Skeletal muscle tissue (tissue), 4 donors: ENCODE results near the gene INPP5D. TPM values are rescaled to one million over a fixed set of nuclear protein-coding genes. Genes with fewer than 3 reads are reported as not detected.

Experiments used
- H3K27ac ChIP-seq: one replicate; pipeline ENCODE4 v1.7.0; 2013; ENCODE audit warnings: mild to moderate bottlenecking, low read depth, low read length, inconsistent platforms
- H3K27me3 ChIP-seq, 3 donors: one replicate each; pipeline ENCODE4 v1.7.0; 2013; ENCODE audit warnings: low read length in 3 of 3; ENCODE audit not compliant: control insufficient read depth in 3 of 3, insufficient read depth in 3 of 3
- H3K36me3 ChIP-seq, 3 donors: one replicate each; pipeline ENCODE4 v1.7.0; 2013; ENCODE audit warnings: low read length in 3 of 3; ENCODE audit not compliant: control insufficient read depth in 3 of 3, insufficient read depth in 3 of 3
- H3K4me1 ChIP-seq, 3 donors: one replicate each; pipeline ENCODE4 v1.7.0; 2013; ENCODE audit warnings: low read length in 3 of 3, mild to moderate bottlenecking in 3 of 3; ENCODE audit not compliant: control insufficient read depth in 3 of 3, insufficient read depth in 3 of 3
- H3K4me3 ChIP-seq, 3 donors: one replicate each; pipeline ENCODE4 v1.7.0; 2013; ENCODE audit warnings: low read length in 3 of 3
- H3K9ac ChIP-seq, 3 donors: one replicate each; pipeline ENCODE4 v1.7.0; 2013; ENCODE audit warnings: low read length in 3 of 3, mild to moderate bottlenecking in 3 of 3, moderate library complexity in 2 of 3, low read depth in 1 of 3
- H3K9me3 ChIP-seq, 3 donors: one replicate each; pipeline ENCODE4 v1.7.0; 2013; ENCODE audit warnings: low read length in 3 of 3; ENCODE audit not compliant: control insufficient read depth in 3 of 3
- total RNA-seq: library from RNA; depleted of rRNA; stranded (reverse); fragments of >200 nt; gene quantifications from one replicate; pipeline ENCODE4 v1.2.3, GENCODE V29; 2014
- donor health status: Osteomylitis.

Gene INPP5D
- total RNA-seq, 1 donor from 2014 or later: 8.4 TPM

DNA sequence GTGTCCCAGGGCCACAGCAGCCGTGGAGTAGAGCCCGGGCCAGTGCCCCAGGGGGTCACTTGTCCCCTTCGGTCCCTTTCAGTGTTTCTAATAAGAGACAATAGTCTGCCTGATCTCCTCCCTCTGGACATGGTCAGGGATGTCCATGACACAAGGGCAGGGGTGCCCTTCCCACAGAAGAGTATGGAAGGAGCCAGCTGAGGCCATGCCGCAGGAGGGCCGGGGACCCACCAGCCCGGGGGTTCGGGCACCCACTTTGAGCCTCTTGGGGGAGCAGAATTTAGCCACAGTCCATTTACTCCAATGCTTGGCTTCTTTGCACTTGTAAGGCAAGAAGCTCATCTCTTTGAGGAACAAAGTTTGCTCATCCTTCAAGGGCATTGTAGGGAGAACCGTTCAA, 102.6 kb downstream of the INPP5D start:
- Histone ChIP-seq H3K36me3 (peaks cover 0 to 2% (median 0%) of the 10 kb centered on the region in 3 donors), H3K9me3 (no peaks in the 10 kb centered on the region), H3K27me3 (peaks cover 0 to 13% (median 3%) of the 10 kb centered on the region in 3 donors), H3K4me1 (peaks cover 0 to 10% (median 0%) of the 10 kb centered on the region in 3 donors), H3K27ac (no peak overlapping the region), H3K9ac (no peak overlapping the region), H3K4me3 (no peak overlapping the region)

- H3K4me3 ChIP-seq: no peak overlapping the region
- no peak overlapping the region for H3K27ac ChIP-seq
- H3K4me1 ChIP-seq: peaks cover 0 to 10% (median 0%) of the 10 kb centered on the region in 3 donors
- H3K9me3 ChIP-seq: no peaks in the 10 kb centered on the region
- peaks cover 0 to 2% (median 0%) of the 10 kb centered on the region in 3 donors for H3K36me3 ChIP-seq
- peaks cover 0 to 13% (median 3%) of the 10 kb centered on the region in 3 donors for H3K27me3 ChIP-seq
- H3K9ac ChIP-seq: no peak overlapping the region
Observed at GRCh38 chr2:233163486-233164103, 103.5 kb downstream of the INPP5D start.

- H3K27ac ChIP-seq: no peak overlapping the region
- peaks cover 0 to 10% (median 0%) of the 10 kb centered on the region in 3 donors for H3K4me1 ChIP-seq
- no peak overlapping the region for H3K4me3 ChIP-seq
- no peaks in the 10 kb centered on the region for H3K9me3 ChIP-seq
- no peak overlapping the region for H3K9ac ChIP-seq
- peaks cover 0 to 13% (median 3%) of the 10 kb centered on the region in 3 donors for H3K27me3 ChIP-seq
- H3K36me3 ChIP-seq: peaks cover 0 to 2% (median 0%) of the 10 kb centered on the region in 3 donors
Observed at GRCh38 chr2:233164128-233164635, 104.0 kb downstream of the INPP5D start.

GRCh38 chr2:233164967-233165366, 104.8 kb downstream of the INPP5D start:
- no peak overlapping the region for H3K4me3 ChIP-seq
- H3K36me3 ChIP-seq: peaks cover 0 to 3% (median 2%) of the 10 kb centered on the region in 3 donors
- H3K27me3 ChIP-seq: peaks cover 0 to 13% (median 3%) of the 10 kb centered on the region in 3 donors
- H3K9ac ChIP-seq: no peak overlapping the region
- H3K27ac ChIP-seq: no peak overlapping the region
- peaks cover 0 to 10% (median 0%) of the 10 kb centered on the region in 3 donors for H3K4me1 ChIP-seq
- H3K9me3 ChIP-seq: no peaks in the 10 kb centered on the region

- Histone ChIP-seq H3K36me3 (peaks cover 2 to 3% (median 2%) of the 10 kb centered on the region in 3 donors), H3K27me3 (peaks cover 0 to 13% (median 3%) of the 10 kb centered on the region in 3 donors), H3K4me1 (peaks cover 0 to 10% (median 0%) of the 10 kb centered on the region in 3 donors), H3K27ac (no peak overlapping the region), H3K9ac (no peak overlapping the region), H3K4me3 (no peak overlapping the region), H3K9me3 (no peaks in the 10 kb centered on the region)
Observed at GRCh38 chr2:233165543-233165894, 105.4 kb downstream of the INPP5D start.

- Histone ChIP-seq H3K36me3 (peaks cover 2 to 3% (median 2%) of the 10 kb centered on the region in 3 donors), H3K4me3 (no peak overlapping the region), H3K27me3 (peaks cover 0 to 13% (median 3%) of the 10 kb centered on the region in 3 donors), H3K27ac (no peak overlapping the region), H3K9ac (no peak overlapping the region), H3K4me1 (peaks cover 0 to 10% (median 0%) of the 10 kb centered on the region in 3 donors), H3K9me3 (no peaks in the 10 kb centered on the region)
Observed at GRCh38 chr2:233165895-233166661, 105.9 kb downstream of the INPP5D start.

- Histone ChIP-seq H3K4me1 (peaks cover 0 to 10% (median 0%) of the 10 kb centered on the region in 3 donors), H3K36me3 (peaks cover 2 to 5% (median 3%) of the 10 kb centered on the region in 3 donors), H3K9ac (no peak overlapping the region), H3K4me3 (no peak overlapping the region), H3K9me3 (no peaks in the 10 kb centered on the region), H3K27ac (no peak overlapping the region), H3K27me3 (peaks cover 0 to 13% (median 3%) of the 10 kb centered on the region in 3 donors)
Observed at GRCh38 chr2:233168445-233168844, 108.3 kb downstream of the INPP5D start.

DNA sequence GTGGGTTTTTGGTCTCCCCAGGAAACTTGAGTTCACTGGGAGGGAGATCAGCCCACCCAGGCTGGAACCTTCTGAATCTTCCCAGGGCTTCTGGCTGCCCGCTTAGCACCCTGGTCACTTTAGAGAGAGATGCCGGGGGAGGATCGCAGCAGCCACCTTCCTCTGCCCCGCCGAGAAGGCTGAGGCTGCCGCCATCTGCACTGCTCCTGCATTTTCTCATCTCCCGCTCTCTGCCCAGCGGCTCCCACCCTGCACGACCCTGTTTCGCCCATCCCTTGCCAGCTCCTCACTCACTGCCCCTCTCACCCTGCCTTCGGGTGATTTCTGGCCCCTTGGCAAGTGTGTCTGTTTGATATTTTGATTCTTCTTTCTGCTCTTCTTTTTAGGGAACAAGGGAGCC, 108.8 kb downstream of the INPP5D start:
- H3K27me3 ChIP-seq: peaks cover 0 to 8% (median 3%) of the 10 kb centered on the region in 3 donors
- no peak overlapping the region for H3K4me3 ChIP-seq
- H3K36me3 ChIP-seq: peaks cover 2 to 5% (median 3%) of the 10 kb centered on the region in 3 donors
- no peaks in the 10 kb centered on the region for H3K9me3 ChIP-seq
- H3K9ac ChIP-seq: no peak overlapping the region
- H3K27ac ChIP-seq: no peak overlapping the region
- H3K4me1 ChIP-seq: peaks cover 0 to 10% (median 0%) of the 10 kb centered on the region in 3 donors

GRCh38 chr2:233171344-233171743, 111.2 kb downstream of the INPP5D start:
- H3K4me1 ChIP-seq: peaks cover 0 to under 1% (median 0%) of the 10 kb centered on the region in 3 donors
- H3K36me3 ChIP-seq: peaks cover 0 to 5% (median 3%) of the 10 kb centered on the region in 3 donors
- H3K27me3 ChIP-seq: no peaks in the 10 kb centered on the region

DNA sequence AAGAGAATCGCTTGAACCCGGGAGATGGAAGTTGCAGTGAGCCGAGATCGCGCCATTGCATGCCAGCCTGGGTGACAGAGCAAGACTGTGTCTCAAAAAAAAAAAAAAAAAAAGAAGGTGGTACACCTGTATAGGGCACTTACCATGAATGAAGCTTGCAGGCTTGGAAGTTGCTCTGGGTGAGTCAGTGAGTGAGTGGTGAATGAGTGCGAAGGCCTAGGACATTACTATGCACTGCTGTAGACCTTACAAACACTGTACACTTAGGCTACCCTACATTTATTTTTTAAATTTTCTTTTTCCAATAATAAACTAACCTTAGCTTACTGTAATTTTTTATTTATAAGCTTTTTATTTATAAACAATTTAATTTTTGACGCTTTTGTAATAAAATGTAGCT, 113.0 kb downstream of the INPP5D start:
- Histone ChIP-seq H3K4me1 (no peaks in the 10 kb centered on the region), H3K27ac (no peak overlapping the region), H3K9ac (no peak overlapping the region), H3K4me3 (no peak overlapping the region), H3K27me3 (no peaks in the 10 kb centered on the region), H3K36me3 (peaks cover 0 to 5% (median 3%) of the 10 kb centered on the region in 3 donors), H3K9me3 (no peaks in the 10 kb centered on the region)

More at GRCh38 chr2:233171344-233171743, 111.2 kb downstream of the INPP5D start:
- no peak overlapping the region for H3K27ac ChIP-seq
- no peak overlapping the region for H3K4me3 ChIP-seq
- no peak overlapping the region for H3K9ac ChIP-seq
- no peaks in the 10 kb centered on the region for H3K9me3 ChIP-seq
